WERI-Rb-1 (cell line): Measurements from ENCODE around the gene ABHD6.

Experiments used
- DNase-seq: peaks from one replicate; pipeline ENCODE4 v3.0.0-alpha.2; 2020
- H3K27ac ChIP-seq: fragments of 250-450 bp; sonication (Bioruptor Pico); 2 replicates; pipeline ENCODE4 v1.5.1; 2020; ENCODE audit warnings: mild to moderate bottlenecking, moderate library complexity
- H3K27me3 ChIP-seq: fragments of 250-450 bp; sonication (Bioruptor Pico); 2 replicates; pipeline ENCODE4 v1.5.1; 2021; ENCODE audit warnings: mild to moderate bottlenecking, low read depth, moderate library complexity; ENCODE audit not compliant: insufficient read depth, severe bottlenecking
- H3K36me3 ChIP-seq: fragments of 250-450 bp; sonication (Bioruptor Pico); 2 replicates; pipeline ENCODE4 v1.5.1; 2020; ENCODE audit warnings: mild to moderate bottlenecking, moderate library complexity
- H3K4me3 ChIP-seq: 2 replicates; pipeline ENCODE4 v1.5.1; 2011; ENCODE audit warnings: low read depth, mild to moderate bottlenecking, control low read depth, low read length
- H3K9me3 ChIP-seq: fragments of 250-450 bp; sonication (Bioruptor Pico); 2 replicates; pipeline ENCODE4 v1.5.1; 2021; ENCODE audit warnings: mild to moderate bottlenecking, moderate library complexity; ENCODE audit not compliant: severe bottlenecking
- TF ChIP-seq, protein P1 (sequence below): IDR thresholded peaks from 2 replicates; pipeline ENCODE4 v1.5.1; 2011; ENCODE audit warnings: low read depth, mild to moderate bottlenecking, control low read depth, inconsistent platforms, low read length

ABHD6 gene

DNA sequence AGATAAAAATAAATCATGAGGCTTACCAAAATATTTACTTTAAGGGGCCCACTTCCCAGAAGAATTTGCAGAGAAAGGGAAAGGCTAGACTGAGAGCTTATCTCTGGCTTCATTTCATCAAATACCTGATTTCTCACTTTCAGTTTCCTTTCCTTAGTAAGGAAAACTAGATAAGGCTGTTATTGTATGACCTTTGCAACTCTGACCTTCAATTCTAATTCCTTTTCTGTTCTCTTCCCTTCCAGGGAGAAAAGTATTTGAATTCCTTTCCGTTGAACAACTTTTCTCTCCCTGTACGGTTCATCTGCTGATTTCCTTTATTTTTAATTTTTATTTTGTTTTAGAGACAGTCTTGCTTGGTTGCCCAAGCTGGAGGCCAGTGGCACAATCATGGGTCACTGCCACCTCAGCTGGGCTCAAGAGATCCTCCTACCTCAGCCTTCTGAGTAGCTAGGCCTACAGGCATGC lies 88.0 kb downstream of the ABHD6 start:
- Histone ChIP-seq H3K27me3 (no peaks in the 10 kb centered on the region), H3K9me3 (no peaks in the 10 kb centered on the region), H3K36me3 (no peaks in the 10 kb centered on the region), H3K4me3 (no peak overlapping the region), H3K27ac (no peak overlapping the region)
- no peak for DNase-seq
- TF ChIP-seq, protein P1, sequence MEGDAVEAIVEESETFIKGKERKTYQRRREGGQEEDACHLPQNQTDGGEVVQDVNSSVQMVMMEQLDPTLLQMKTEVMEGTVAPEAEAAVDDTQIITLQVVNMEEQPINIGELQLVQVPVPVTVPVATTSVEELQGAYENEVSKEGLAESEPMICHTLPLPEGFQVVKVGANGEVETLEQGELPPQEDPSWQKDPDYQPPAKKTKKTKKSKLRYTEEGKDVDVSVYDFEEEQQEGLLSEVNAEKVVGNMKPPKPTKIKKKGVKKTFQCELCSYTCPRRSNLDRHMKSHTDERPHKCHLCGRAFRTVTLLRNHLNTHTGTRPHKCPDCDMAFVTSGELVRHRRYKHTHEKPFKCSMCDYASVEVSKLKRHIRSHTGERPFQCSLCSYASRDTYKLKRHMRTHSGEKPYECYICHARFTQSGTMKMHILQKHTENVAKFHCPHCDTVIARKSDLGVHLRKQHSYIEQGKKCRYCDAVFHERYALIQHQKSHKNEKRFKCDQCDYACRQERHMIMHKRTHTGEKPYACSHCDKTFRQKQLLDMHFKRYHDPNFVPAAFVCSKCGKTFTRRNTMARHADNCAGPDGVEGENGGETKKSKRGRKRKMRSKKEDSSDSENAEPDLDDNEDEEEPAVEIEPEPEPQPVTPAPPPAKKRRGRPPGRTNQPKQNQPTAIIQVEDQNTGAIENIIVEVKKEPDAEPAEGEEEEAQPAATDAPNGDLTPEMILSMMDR, result no peak

DNA sequence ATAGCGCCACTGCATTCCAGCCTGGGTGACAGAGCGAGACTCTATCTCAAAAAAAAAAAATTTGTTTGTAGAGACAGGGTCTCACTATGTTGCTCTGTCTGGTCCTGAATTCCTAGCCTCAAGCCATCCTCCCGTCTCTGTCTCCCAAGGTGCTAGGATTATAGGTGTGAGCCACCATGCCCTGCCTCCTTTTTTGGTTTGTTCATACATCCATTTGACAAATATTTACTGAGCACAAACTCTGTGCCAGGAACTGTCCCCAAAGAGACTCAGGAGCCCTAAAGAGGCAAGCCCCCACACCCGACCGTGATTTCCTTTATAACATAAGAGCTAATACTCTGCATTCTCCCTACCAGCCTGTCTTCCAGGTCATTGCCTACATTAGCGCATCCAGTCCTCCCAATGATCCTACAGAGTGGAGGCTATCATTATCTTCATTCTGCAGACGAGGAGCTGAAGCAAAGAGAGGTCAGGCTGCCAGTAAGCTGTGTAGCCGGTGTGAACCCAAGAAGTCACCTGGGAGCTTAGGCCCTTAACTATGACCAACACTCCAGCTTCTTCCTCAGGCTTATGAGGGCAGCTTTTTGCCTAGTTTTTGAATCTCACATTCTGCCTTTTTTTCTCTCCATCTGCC lies 88.8 kb downstream of the ABHD6 start:
- no peak overlapping the region for H3K4me3 ChIP-seq
- TF ChIP-seq, protein P1, result no peak
- no peaks in the 10 kb centered on the region for H3K36me3 ChIP-seq
- H3K27ac ChIP-seq, result no peak overlapping the region
- no peaks in the 10 kb centered on the region for H3K9me3 ChIP-seq
- no peaks in the 10 kb centered on the region for H3K27me3 ChIP-seq
- no peak for DNase-seq

DNA sequence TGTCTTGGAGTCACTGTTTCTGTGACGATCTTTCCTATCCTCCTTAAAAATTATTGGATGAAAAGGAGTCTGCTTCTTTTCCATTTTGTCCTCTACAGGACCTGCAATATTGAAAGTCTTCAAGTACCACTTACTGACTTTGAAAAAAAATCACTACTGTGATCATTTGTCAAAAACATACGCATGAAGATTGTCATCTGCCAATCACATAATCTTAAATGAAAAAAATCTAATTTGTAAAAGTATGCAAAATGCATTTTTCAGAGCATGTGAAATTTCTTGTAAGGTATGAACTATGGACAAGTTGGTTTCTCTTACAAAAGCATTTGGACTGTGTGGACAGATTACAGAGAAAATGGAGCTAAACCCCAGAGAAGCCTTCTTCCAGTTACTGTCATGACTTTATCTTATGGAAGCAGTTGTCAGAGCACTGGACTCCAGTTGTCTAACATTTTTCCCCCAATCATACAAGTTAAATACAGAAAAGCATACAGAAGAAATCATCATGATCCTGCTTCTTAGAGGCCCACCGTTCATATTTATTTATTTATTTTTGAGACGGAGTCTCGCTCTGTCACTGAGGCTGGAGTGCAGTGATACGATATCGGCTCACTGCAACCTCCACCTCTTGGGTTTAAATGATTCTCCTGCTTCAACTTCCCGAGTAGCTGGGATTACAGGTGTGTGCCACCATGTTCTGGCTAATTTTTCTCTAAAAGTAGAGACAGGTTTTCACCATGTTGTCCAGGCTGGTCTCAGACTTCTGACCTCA lies 91.7 kb downstream of the ABHD6 start:
- Histone ChIP-seq H3K9me3 (no peaks in the 10 kb centered on the region), H3K27me3 (no peaks in the 10 kb centered on the region), H3K36me3 (no peaks in the 10 kb centered on the region), H3K4me3 (no peak overlapping the region), H3K27ac (no peak overlapping the region)
- TF ChIP-seq, protein P1, result no peak
- DNase-seq, result no peak

DNA sequence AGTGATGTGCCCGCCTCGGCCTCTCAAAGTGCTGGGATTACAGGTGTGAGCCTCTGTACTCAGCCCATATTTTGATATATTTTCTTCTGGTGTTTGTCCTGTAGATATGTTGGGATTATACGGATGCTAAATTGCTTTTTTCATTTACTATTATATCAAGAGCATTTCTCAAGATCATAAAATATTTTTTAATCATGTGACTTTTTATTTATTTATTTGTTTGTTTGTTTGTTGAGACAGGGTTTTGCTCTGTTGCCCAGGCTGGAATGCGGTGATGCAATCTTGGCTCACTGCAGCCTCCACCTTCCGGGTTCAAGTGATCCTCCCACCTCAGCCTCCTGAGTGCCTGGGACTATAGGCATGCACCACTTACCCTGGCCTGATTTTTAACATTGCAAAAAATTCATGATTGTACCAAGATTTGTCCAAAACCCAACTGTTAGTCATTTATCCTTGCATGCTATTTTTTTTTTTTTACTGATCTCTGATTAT lies 92.4 kb downstream of the ABHD6 start:
- H3K9me3 ChIP-seq, result no peaks in the 10 kb centered on the region
- no peak overlapping the region for H3K4me3 ChIP-seq
- TF ChIP-seq, protein P1, result no peak
- no peak overlapping the region for H3K27ac ChIP-seq
- no peaks in the 10 kb centered on the region for H3K27me3 ChIP-seq
- no peaks in the 10 kb centered on the region for H3K36me3 ChIP-seq
- DNase-seq, result no peak

DNA sequence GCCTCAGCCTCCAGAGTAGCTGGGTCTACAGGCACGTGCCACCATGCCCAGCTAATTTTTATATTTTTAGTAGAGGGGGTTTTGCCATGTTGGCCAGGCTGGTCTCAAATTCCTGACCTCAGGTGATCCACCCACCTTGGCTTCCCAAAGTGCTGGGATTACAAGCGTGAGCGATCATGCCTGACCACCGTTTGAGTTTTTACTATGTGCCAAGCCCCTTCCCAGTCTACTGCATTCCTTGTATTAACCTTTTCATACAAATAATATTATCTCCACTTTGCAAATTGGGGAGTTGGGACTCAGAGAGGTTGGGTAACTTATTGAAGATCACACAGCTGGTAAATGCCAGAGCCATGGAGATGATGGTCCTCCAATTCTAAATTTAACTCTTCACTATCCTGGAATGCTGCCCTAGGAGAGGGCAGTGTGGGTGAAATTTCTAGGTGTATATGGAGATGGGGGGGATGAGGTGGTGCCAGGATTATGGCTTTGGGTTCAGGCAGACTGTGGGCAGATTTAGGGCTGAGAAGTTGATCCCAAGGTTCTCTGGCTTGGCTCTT lies 94.1 kb downstream of the ABHD6 start:
- TF ChIP-seq, protein P1, result no peak
- H3K4me3 ChIP-seq, result no peak overlapping the region

More for the DNA sequence above, 94.1 kb downstream of the ABHD6 start:
- Histone ChIP-seq H3K9me3 (no peaks in the 10 kb centered on the region), H3K27me3 (no peaks in the 10 kb centered on the region), H3K27ac (no peak overlapping the region), H3K36me3 (no peaks in the 10 kb centered on the region)
- no peak for DNase-seq
